Measurements from ENCODE around the gene CALY.

CALY gene

GRCh38 chr10:133309100-133309719 lies 27.5 kb downstream of the CALY start:
- peak; percentile 32 for DNase-seq

- DNase-seq = no peak
These were observed 28.1 kb downstream of the CALY start, which contains the start of the genes TUBGCP2 and ZNF511 for GRCh38 chr10:133308421-133309099. TUBGCP2 (minus strand) TSS chr10:133308872; CDS start chr10:133302941, 5,931 bp downstream. ZNF511 (plus strand) TSS chr10:133308914; CDS start chr10:133308944, 30 bp downstream.

- DNase-seq = no peak
These were observed 28.8 kb downstream of the CALY start for GRCh38 chr10:133307776-133308420.

- DNase-seq = no peak
These were observed 29.7 kb downstream of the CALY start for GRCh38 chr10:133306941-133307379.

GRCh38 chr10:133306097-133306476 lies 30.6 kb downstream of the CALY start:
- DNase-seq = no peak

- DNase-seq = no peak
These were observed 33.5 kb downstream of the CALY start for GRCh38 chr10:133303206-133303605.

- DNase-seq = no peak
These were observed 34.5 kb downstream of the CALY start for GRCh38 chr10:133302230-133302629.

GRCh38 chr10:133299738-133300137 lies 37.0 kb downstream of the CALY start:
- DNase-seq = no peak

- no peak for DNase-seq
These were observed 37.5 kb downstream of the CALY start for GRCh38 chr10:133299224-133299623.

GRCh38 chr10:133298466-133298865 lies 38.2 kb downstream of the CALY start:
- no peak for DNase-seq

GRCh38 chr10:133297504-133297903 lies 39.2 kb downstream of the CALY start:
- DNase-seq = no peak

- no peak for DNase-seq
These were observed 41.0 kb downstream of the CALY start for GRCh38 chr10:133295426-133296320.

GRCh38 chr10:133294189-133294588 lies 42.5 kb downstream of the CALY start:
- DNase-seq = no peak

GRCh38 chr10:133293810-133294119 lies 42.9 kb downstream of the CALY start:
- no peak for DNase-seq

GRCh38 chr10:133292919-133293809 lies 43.5 kb downstream of the CALY start:
- no peak for DNase-seq

GRCh38 chr10:133289761-133290160 lies 46.9 kb downstream of the CALY start:
- DNase-seq = no peak

- DNase-seq = no peak
These were observed 48.7 kb downstream of the CALY start for GRCh38 chr10:133287832-133288500.

GRCh38 chr10:133286366-133286765 lies 50.3 kb downstream of the CALY start:
- no peak for DNase-seq

GRCh38 chr10:133285217-133285616 lies 51.5 kb downstream of the CALY start:
- DNase-seq = no peak

- DNase-seq = no peak
These were observed 52.8 kb downstream of the CALY start for GRCh38 chr10:133283931-133284330.

GRCh38 chr10:133282846-133283390 lies 53.8 kb downstream of the CALY start:
- DNase-seq = no peak
